HEK293T (cell line): ENCODE results near the gene FAM118A.

ENCODE experiments used
- ARNT ChIP-seq: fragments of 450-650 bp; IDR thresholded peaks from 2 replicates; pipeline ENCODE4 v1.6.1; 2017; ENCODE audit warnings: mild to moderate bottlenecking
- BHLHE40 ChIP-seq: fragments of 450-650 bp; IDR thresholded peaks from 2 replicates; pipeline ENCODE4 v1.6.1; 2016; ENCODE audit warnings: mild to moderate bottlenecking, moderate library complexity, borderline replicate concordance
- CTBP1 ChIP-seq: fragments of 450-650 bp; IDR thresholded peaks from 2 replicates; pipeline ENCODE4 v1.6.1; 2016; ENCODE audit warnings: borderline replicate concordance
- FOXK2 ChIP-seq: fragments of 450-650 bp; IDR thresholded peaks from 2 replicates; pipeline ENCODE4 v1.6.1; 2016; ENCODE audit warnings: mild to moderate bottlenecking
- FOXM1 ChIP-seq: fragments of 450-650 bp; IDR thresholded peaks from 2 replicates; pipeline ENCODE4 v1.6.1; 2017; ENCODE audit warnings: mild to moderate bottlenecking, borderline replicate concordance
- HDGF ChIP-seq: fragments of 450-650 bp; IDR thresholded peaks from 2 replicates; pipeline ENCODE4 v1.6.1; 2017; ENCODE audit warnings: antibody characterized with exemption, borderline replicate concordance
- NFRKB ChIP-seq: fragments of 450-650 bp; IDR thresholded peaks from 2 replicates; pipeline ENCODE4 v1.6.1; 2016; ENCODE audit warnings: mild to moderate bottlenecking, moderate library complexity
- PKNOX1 ChIP-seq: fragments of 450-650 bp; IDR thresholded peaks from 2 replicates; pipeline ENCODE4 v1.6.1; 2016
- SP1 ChIP-seq: fragments of 450-650 bp; IDR thresholded peaks from 2 replicates; pipeline ENCODE4 v1.6.1; 2017
- SUZ12 ChIP-seq: fragments of 450-650 bp; IDR thresholded peaks from 2 replicates; pipeline ENCODE4 v1.6.1; 2016; ENCODE audit warnings: mild to moderate bottlenecking
- ZNF384 ChIP-seq: fragments of 450-650 bp; IDR thresholded peaks from 2 replicates; pipeline ENCODE4 v1.6.1; 2016

- TF ChIP-seq BHLHE40 = no peak
- no peak for TF ChIP-seq HDGF
- no peak for TF ChIP-seq PKNOX1
- no peak for TF ChIP-seq FOXK2
- no peak for TF ChIP-seq NFRKB
- TF ChIP-seq CTBP1 = no peak
- no peak for TF ChIP-seq SUZ12
- TF ChIP-seq SP1 = no peak
- no peak for TF ChIP-seq ZNF384
- TF ChIP-seq FOXM1 = no peak
- no peak for TF ChIP-seq ARNT
Measured at GRCh38 chr22:45306139-45306538, 3.6 kb upstream of the FAM118A start.
